HepG2 (cell line): ENCODE results near the gene AGT. TPM values are rescaled to one million over a fixed set of nuclear protein-coding genes. Genes with fewer than 3 reads are reported as not detected.
A peak's percentile ranks its signal among the peaks of the same experiment; 100 is the strongest.

Source experiments
- ARNTL ChIP-seq: sonication (generic); formaldehyde crosslinking; IDR thresholded peaks from 2 replicates; pipeline ENCODE4 v1.4.0; 2020; ENCODE audit warnings: mild to moderate bottlenecking, missing genetic modification reagents
- CHCHD3 ChIP-seq: sonication (generic); formaldehyde crosslinking; IDR thresholded peaks from 2 replicates; pipeline ENCODE4 v1.8.0; 2022; ENCODE audit warnings: mild to moderate bottlenecking, missing genetic modification reagents, moderate library complexity
- ELF3 ChIP-seq: IDR thresholded peaks from 2 replicates; pipeline ENCODE4 v1.6.1; 2016; ENCODE audit warnings: missing genetic modification reagents, missing compliant biosample characterization
- ETV6 ChIP-seq: sonication (generic); formaldehyde crosslinking; conservative IDR thresholded peaks from 2 replicates; pipeline ENCODE4 v1.4.0; 2020; ENCODE audit warnings: missing genetic modification reagents
- HOXA9 ChIP-seq: sonication (generic); formaldehyde crosslinking; IDR thresholded peaks from 2 replicates; pipeline ENCODE4 v1.8.1; 2022; ENCODE audit warnings: missing genetic modification reagents, mild to moderate bottlenecking, moderate library complexity, borderline replicate concordance
- NPAS2 ChIP-seq: sonication (generic); formaldehyde crosslinking; IDR thresholded peaks from 2 replicates; pipeline ENCODE4 v1.8.0; 2022; ENCODE audit warnings: mild to moderate bottlenecking, missing genetic modification reagents, borderline replicate concordance
- NR2F6 ChIP-seq, 2 experiments: IDR thresholded peaks; 2 replicates each; pipeline ENCODE4 v1.6.1; 2016; ENCODE audit warnings: antibody characterized with exemption in 1 of 2, mild to moderate bottlenecking in 1 of 2
- REXO4 ChIP-seq: sonication (generic); formaldehyde crosslinking; IDR thresholded peaks from 2 replicates; pipeline ENCODE4 v1.8.0; 2022; ENCODE audit warnings: missing genetic modification reagents, mild to moderate bottlenecking, borderline replicate concordance
- SKI ChIP-seq: fragments of 450-650 bp; IDR thresholded peaks from one replicate; pipeline ENCODE4 v1.6.1; 2018; ENCODE audit warnings: mild to moderate bottlenecking; ENCODE audit not compliant: partially characterized antibody
- ZC3H13 ChIP-seq: sonication (generic); formaldehyde crosslinking; IDR thresholded peaks from 2 replicates; pipeline ENCODE4 v1.8.1; 2023; ENCODE audit warnings: mild to moderate bottlenecking, missing genetic modification reagents, moderate library complexity
- ZNF33A ChIP-seq: sonication (generic); formaldehyde crosslinking; IDR thresholded peaks from 2 replicates; pipeline ENCODE4 v1.5.1; 2020; ENCODE audit warnings: missing genetic modification reagents, mild to moderate bottlenecking, moderate library complexity, borderline replicate concordance
- ZNF430 ChIP-seq: sonication (generic); formaldehyde crosslinking; IDR thresholded peaks from 2 replicates; pipeline ENCODE4 v1.9.0; 2021; ENCODE audit warnings: mild to moderate bottlenecking, missing genetic modification reagents
- ZNF572 ChIP-seq: sonication (generic); formaldehyde crosslinking; IDR thresholded peaks from 2 replicates; pipeline ENCODE4 v1.5.1; 2020; ENCODE audit warnings: mild to moderate bottlenecking, missing genetic modification reagents
- ZNF589 ChIP-seq: sonication (generic); formaldehyde crosslinking; conservative IDR thresholded peaks from 2 replicates; pipeline ENCODE4 v1.8.0; 2022; ENCODE audit warnings: mild to moderate bottlenecking, moderate library complexity, missing genetic modification reagents
- ZNF644 ChIP-seq: IDR thresholded peaks from 2 replicates; pipeline ENCODE4 v1.6.1; 2016; ENCODE audit warnings: low read depth
- ZNF678 ChIP-seq: sonication (generic); formaldehyde crosslinking; IDR thresholded peaks from 2 replicates; pipeline ENCODE4 v1.4.0; 2020; ENCODE audit warnings: mild to moderate bottlenecking, missing genetic modification reagents
- ZNF772 ChIP-seq: sonication (generic); formaldehyde crosslinking; IDR thresholded peaks from 2 replicates; pipeline ENCODE4 v1.5.0; 2020; ENCODE audit warnings: mild to moderate bottlenecking, missing genetic modification reagents
- ZNF883 ChIP-seq: sonication (generic); formaldehyde crosslinking; IDR thresholded peaks from 2 replicates; pipeline ENCODE4 v1.5.1; 2020; ENCODE audit warnings: mild to moderate bottlenecking, missing genetic modification reagents; ENCODE audit errors: not compliant biosample characterization
- ZSCAN29 ChIP-seq: sonication (generic); formaldehyde crosslinking; conservative IDR thresholded peaks from 2 replicates; pipeline ENCODE4 v1.4.0; 2020; ENCODE audit warnings: mild to moderate bottlenecking, missing genetic modification reagents
- ZSCAN9 ChIP-seq: IDR thresholded peaks from 2 replicates; pipeline ENCODE4 v1.6.1; 2016; ENCODE audit warnings: borderline replicate concordance
- polyA plus RNA-seq, 8 experiments: library from polyadenylated mRNA; depleted of rRNA in 3 of 8; stranded (reverse) in 7 of 8; unstranded in 1 of 8; fragments of >200 nt; fragmentation: Illumina TruSeq in 4 of 8; extraction: Trizol in 4 of 8; gene quantifications; 2 replicates each; pipeline versions ENCODE4 v1.2.1 to v1.2.3, GENCODE V29; 2011 to 2016; ENCODE audit warnings: low read depth in 4 of 8, missing spikeins in 1 of 8, mixed read lengths in 1 of 8; ENCODE audit not compliant: insufficient read depth in 1 of 8
- total RNA-seq, 5 experiments: library from RNA; depleted of rRNA; stranded (reverse); fragments of >200 nt; fragmentation: Illumina TruSeq; extraction: Trizol; gene quantifications; 2 replicates each; pipeline ENCODE4 v1.2.3, GENCODE V29; 2016; ENCODE audit warnings: low read depth in 1 of 5
- TF ChIP-seq, protein P1 (sequence below): sonication (generic); formaldehyde crosslinking; IDR thresholded peaks from 2 replicates; pipeline ENCODE4 v1.5.1; 2020; ENCODE audit warnings: missing genetic modification reagents, mild to moderate bottlenecking, borderline replicate concordance
- TF ChIP-seq, protein P2 (sequence below): sonication (generic); formaldehyde crosslinking; IDR thresholded peaks from 2 replicates; pipeline ENCODE4 v1.5.1; 2020; ENCODE audit warnings: mild to moderate bottlenecking, missing genetic modification reagents, moderate library complexity
- TF ChIP-seq, protein P3 (sequence below): sonication (generic); formaldehyde crosslinking; IDR thresholded peaks from 2 replicates; pipeline ENCODE4 v1.9.0; 2021; ENCODE audit warnings: missing genetic modification reagents, borderline replicate concordance
- TF ChIP-seq, protein P4 (sequence below): sonication (generic); formaldehyde crosslinking; IDR thresholded peaks from 2 replicates; pipeline ENCODE4 v1.4.0; 2020; ENCODE audit warnings: missing genetic modification reagents

The AGT gene
- total and polyA plus RNA-seq, 2 of the 13 experiments (the other 11 are each of a cell fraction or from before 2014, with no cell fraction given), result 892 to 2,071 TPM

DNA sequence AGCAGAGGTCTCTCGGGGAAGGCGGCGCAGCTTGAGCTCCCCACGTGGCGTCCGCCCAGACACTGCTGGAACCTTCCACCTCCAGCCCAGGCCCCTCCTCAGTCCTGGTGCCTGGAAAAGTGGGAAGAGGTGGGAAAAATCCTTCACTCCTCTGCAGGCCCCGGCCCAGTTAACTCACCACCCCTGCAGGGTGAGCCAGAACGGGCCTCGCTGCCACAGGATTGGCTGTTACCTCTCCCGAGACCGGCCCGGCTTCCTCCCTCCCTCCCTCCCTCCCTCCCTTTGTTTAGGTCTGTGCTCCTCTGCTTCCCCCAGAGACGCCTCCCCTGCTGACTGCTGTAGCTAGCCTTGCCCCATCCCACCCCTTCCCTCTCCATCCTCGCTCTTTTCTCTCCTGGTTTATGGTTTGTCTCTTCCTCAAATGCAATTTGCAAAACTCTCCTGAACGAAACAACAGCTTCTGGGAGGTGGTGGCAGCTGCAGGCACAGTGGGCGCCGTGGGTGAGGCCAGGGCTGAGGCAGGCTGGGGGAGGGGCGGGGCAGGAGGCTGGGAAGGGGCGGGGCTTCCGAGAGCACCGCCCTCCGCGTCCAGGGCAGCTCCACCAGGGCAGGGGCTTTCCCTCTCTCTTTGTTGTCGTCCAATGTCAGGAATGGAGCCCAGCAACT, 39.8 kb upstream of the AGT start (continued):
- TF ChIP-seq, protein P1, sequence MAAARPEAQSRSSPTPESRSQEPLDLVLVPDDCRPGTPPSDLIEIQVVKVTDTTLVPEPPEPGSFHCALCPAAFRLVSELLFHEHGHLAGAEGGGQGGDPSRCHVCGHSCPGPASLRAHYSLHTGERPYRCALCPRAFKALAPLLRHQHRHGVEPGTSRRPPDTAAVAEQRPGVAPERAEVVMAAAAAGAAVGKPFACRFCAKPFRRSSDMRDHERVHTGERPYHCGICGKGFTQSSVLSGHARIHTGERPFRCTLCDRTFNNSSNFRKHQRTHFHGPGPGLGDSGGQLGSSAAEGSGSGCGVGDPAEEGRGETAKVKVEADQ (CRISPR knock-in tag), result 0 out of 2 replicates have a peak, but pooled peaks have one; percentile 40
- TF ChIP-seq ZNF644 (CRISPR knock-in tag) (no peak), ZNF572 (CRISPR knock-in tag) (no peak), HOXA9 (CRISPR knock-in tag) (no peak), REXO4 (CRISPR knock-in tag) (no peak), ZC3H13 (CRISPR knock-in tag) (no peak), NR2F6 (IDR thresholded peaks at IDR 0.05) (no peak), NR2F6 (CRISPR knock-in tag; IDR thresholded peaks at IDR 0.05) (no peak), SKI (no peak), CHCHD3 (CRISPR knock-in tag) (no peak), ZSCAN29 (CRISPR knock-in tag) (no peak), ZNF33A (CRISPR knock-in tag) (no peak), ZNF589 (CRISPR knock-in tag) (no peak), NPAS2 (CRISPR knock-in tag) (no peak), ZNF772 (CRISPR knock-in tag) (0 out of 2 replicates have a peak, but pooled peaks have one; percentile 60), ARNTL (CRISPR knock-in tag) (no peak), ZNF678 (0 out of 2 replicates have a peak, but pooled peaks have one; percentile 38), ZNF883 (CRISPR knock-in tag) (peak; percentile 40), ZNF430 (CRISPR knock-in tag) (no peak), ETV6 (CRISPR knock-in tag) (no peak), ELF3 (CRISPR knock-in tag) (no peak), ZSCAN9 (CRISPR knock-in tag) (no peak)
- TF ChIP-seq, protein P2, sequence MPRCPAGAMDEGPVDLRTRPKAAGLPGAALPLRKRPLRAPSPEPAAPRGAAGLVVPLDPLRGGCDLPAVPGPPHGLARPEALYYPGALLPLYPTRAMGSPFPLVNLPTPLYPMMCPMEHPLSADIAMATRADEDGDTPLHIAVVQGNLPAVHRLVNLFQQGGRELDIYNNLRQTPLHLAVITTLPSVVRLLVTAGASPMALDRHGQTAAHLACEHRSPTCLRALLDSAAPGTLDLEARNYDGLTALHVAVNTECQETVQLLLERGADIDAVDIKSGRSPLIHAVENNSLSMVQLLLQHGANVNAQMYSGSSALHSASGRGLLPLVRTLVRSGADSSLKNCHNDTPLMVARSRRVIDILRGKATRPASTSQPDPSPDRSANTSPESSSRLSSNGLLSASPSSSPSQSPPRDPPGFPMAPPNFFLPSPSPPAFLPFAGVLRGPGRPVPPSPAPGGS (CRISPR knock-in tag), result 0 out of 2 replicates have a peak, but pooled peaks have one; percentile 45
- TF ChIP-seq, protein P3, sequence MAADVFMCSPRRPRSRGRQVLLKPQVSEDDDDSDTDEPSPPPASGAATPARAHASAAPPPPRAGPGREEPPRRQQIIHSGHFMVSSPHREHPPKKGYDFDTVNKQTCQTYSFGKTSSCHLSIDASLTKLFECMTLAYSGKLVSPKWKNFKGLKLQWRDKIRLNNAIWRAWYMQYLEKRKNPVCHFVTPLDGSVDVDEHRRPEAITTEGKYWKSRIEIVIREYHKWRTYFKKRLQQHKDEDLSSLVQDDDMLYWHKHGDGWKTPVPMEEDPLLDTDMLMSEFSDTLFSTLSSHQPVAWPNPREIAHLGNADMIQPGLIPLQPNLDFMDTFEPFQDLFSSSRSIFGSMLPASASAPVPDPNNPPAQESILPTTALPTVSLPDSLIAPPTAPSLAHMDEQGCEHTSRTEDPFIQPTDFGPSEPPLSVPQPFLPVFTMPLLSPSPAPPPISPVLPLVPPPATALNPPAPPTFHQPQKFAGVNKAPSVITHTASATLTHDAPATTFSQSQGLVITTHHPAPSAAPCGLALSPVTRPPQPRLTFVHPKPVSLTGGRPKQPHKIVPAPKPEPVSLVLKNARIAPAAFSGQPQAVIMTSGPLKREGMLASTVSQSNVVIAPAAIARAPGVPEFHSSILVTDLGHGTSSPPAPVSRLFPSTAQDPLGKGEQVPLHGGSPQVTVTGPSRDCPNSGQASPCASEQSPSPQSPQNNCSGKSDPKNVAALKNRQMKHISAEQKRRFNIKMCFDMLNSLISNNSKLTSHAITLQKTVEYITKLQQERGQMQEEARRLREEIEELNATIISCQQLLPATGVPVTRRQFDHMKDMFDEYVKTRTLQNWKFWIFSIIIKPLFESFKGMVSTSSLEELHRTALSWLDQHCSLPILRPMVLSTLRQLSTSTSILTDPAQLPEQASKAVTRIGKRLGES (CRISPR knock-in tag), result no peak
- TF ChIP-seq, protein P4, sequence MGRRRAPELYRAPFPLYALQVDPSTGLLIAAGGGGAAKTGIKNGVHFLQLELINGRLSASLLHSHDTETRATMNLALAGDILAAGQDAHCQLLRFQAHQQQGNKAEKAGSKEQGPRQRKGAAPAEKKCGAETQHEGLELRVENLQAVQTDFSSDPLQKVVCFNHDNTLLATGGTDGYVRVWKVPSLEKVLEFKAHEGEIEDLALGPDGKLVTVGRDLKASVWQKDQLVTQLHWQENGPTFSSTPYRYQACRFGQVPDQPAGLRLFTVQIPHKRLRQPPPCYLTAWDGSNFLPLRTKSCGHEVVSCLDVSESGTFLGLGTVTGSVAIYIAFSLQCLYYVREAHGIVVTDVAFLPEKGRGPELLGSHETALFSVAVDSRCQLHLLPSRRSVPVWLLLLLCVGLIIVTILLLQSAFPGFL (CRISPR knock-in tag), result no peak
